Neural progenitor cell (in vitro differentiated cells): Measurements from ENCODE around the gene PSMB2. TPM values are rescaled to one million over a fixed set of nuclear protein-coding genes. Genes with fewer than 3 reads are reported as not detected.
A peak's percentile ranks its signal among the peaks of the same experiment; 100 is the strongest.

Experiments used
- DNase-seq: peaks from one replicate; pipeline ENCODE4 v3.0.0-alpha.2; 2016; ENCODE audit warnings: low spot score
- H2AFZ ChIP-seq: fragments of 200-600 bp; sonication (generic); replicated peaks from 2 replicates; pipeline ENCODE4 v1.6.1; 2016; ENCODE audit warnings: antibody characterized with exemption
- H3F3A ChIP-seq: fragments of 200-600 bp; sonication (generic); 2 replicates; pipeline ENCODE4 v1.6.1; 2016; ENCODE audit warnings: antibody characterized with exemption, low read depth
- H3K27ac ChIP-seq: fragments of 200-600 bp; sonication (generic); 2 replicates; pipeline ENCODE4 v1.5.1; 2016; ENCODE audit warnings: mild to moderate bottlenecking
- H3K27me3 ChIP-seq: fragments of 200-600 bp; sonication (generic); 2 replicates; pipeline ENCODE4 v1.6.1; 2016; ENCODE audit warnings: mild to moderate bottlenecking, moderate library complexity
- H3K36me3 ChIP-seq: fragments of 200-600 bp; sonication (generic); 2 replicates; pipeline ENCODE4 v1.5.1; 2016
- H3K4me1 ChIP-seq: fragments of 200-600 bp; sonication (generic); 2 replicates; pipeline ENCODE4 v1.6.1; 2016; ENCODE audit warnings: mixed run types
- H3K4me2 ChIP-seq: fragments of 200-600 bp; sonication (generic); 2 replicates; pipeline ENCODE4 v1.6.1; 2016
- H3K4me3 ChIP-seq: fragments of 200-600 bp; sonication (generic); 2 replicates; pipeline ENCODE4 v1.5.1; 2016
- H3K79me2 ChIP-seq: fragments of 200-600 bp; sonication (generic); 2 replicates; pipeline ENCODE4 v1.6.1; 2016; ENCODE audit warnings: low read depth
- H3K9ac ChIP-seq: fragments of 200-600 bp; sonication (generic); 2 replicates; pipeline ENCODE4 v1.6.1; 2016
- H3K9me3 ChIP-seq: fragments of 200-600 bp; sonication (generic); 2 replicates; pipeline ENCODE4 v1.5.1; 2016; ENCODE audit warnings: low read depth
- H4K20me1 ChIP-seq: fragments of 200-600 bp; sonication (generic); 2 replicates; pipeline ENCODE4 v1.6.1; 2016; ENCODE audit warnings: low read depth
- H3K27ac Mint-ChIP-seq: 3 replicates; pipeline ENCODE4 v1.8.0; 2021; ENCODE audit warnings: mixed read lengths
- H3K27me3 Mint-ChIP-seq: 2 replicates; pipeline ENCODE4 v1.8.0; 2022; ENCODE audit warnings: low read depth, mild to moderate bottlenecking, inconsistent platforms, moderate library complexity, mixed read lengths; ENCODE audit not compliant: insufficient read depth
- H3K36me3 Mint-ChIP-seq: 3 replicates; pipeline ENCODE4 v1.8.0; 2021; ENCODE audit warnings: mixed read lengths
- H3K4me1 Mint-ChIP-seq: 3 replicates; pipeline ENCODE4 v1.8.0; 2021; ENCODE audit warnings: mixed read lengths
- H3K4me3 Mint-ChIP-seq: 3 replicates; pipeline ENCODE4 v1.8.0; 2021; ENCODE audit warnings: mild to moderate bottlenecking, moderate library complexity, mixed read lengths
- H3K9me3 Mint-ChIP-seq: 3 replicates; pipeline ENCODE4 v1.8.0; 2020; ENCODE audit warnings: mixed read lengths
- CTCF ChIP-seq: fragments of 200-600 bp; sonication (generic); IDR thresholded peaks from 2 replicates; pipeline ENCODE4 v1.5.1; 2017; ENCODE audit warnings: antibody characterized with exemption, mild to moderate bottlenecking
- EZH2 ChIP-seq: fragments of 200-600 bp; sonication (generic); IDR thresholded peaks from 2 replicates; pipeline ENCODE4 v1.6.1; 2017; ENCODE audit warnings: antibody characterized with exemption, mild to moderate bottlenecking, moderate library complexity
- EZH2phosphoT487 ChIP-seq: fragments of 200-600 bp; sonication (generic); IDR thresholded peaks from 2 replicates; pipeline ENCODE4 v1.6.1; 2017; ENCODE audit warnings: antibody characterized with exemption
- total RNA-seq: library from RNA; depleted of rRNA; stranded (reverse); fragments of >200 nt; gene quantifications from 2 replicates; pipeline ENCODE4 v1.2.3, GENCODE V29; 2015; ENCODE audit warnings: low replicate concordance

The PSMB2 gene
- total RNA-seq, 1 donor from 2014 or later: 29.7 TPM

- Histone ChIP-seq H3K4me1 (no peaks in the 10 kb centered on the region), H3K36me3 (no peaks in the 10 kb centered on the region), H3K4me2 (no peak overlapping the region), H2AFZ (no peak overlapping the region), H3K79me2 (no peaks in the 10 kb centered on the region), H3F3A (no peaks in the 10 kb centered on the region), H3K9me3 (no peaks in the 10 kb centered on the region), H3K27me3 (no peaks in the 10 kb centered on the region), H3K9ac (no peak overlapping the region), H4K20me1 (no peaks in the 10 kb centered on the region), H3K4me3 (no peak overlapping the region), H3K27ac (no peak overlapping the region)
- TF ChIP-seq CTCF: no peak
- no peak for TF ChIP-seq EZH2phosphoT487
- no peak for TF ChIP-seq EZH2
- H3K36me3 Mint-ChIP-seq: peaks cover 2% of the 10 kb centered on the region
- no peak for DNase-seq
- H3K4me3 Mint-ChIP-seq: no peak overlapping the region
- H3K9me3 Mint-ChIP-seq: no peaks in the 10 kb centered on the region
- no peaks in the 10 kb centered on the region for H3K4me1 Mint-ChIP-seq
- no peak overlapping the region for H3K27ac Mint-ChIP-seq
- H3K27me3 Mint-ChIP-seq: peaks cover 4% of the 10 kb centered on the region
Observed at GRCh38 chr1:35590476-35591040, 50.8 kb downstream of the PSMB2 start.

GRCh38 chr1:35589516-35590427, 51.6 kb downstream of the PSMB2 start:
- Mint-ChIP-seq H3K36me3 (peaks cover 2% of the 10 kb centered on the region), H3K4me3 (no peak overlapping the region), H3K9me3 (no peaks in the 10 kb centered on the region), H3K27ac (peak overlapping the region; percentile 26), H3K27me3 (peaks cover 4% of the 10 kb centered on the region), H3K4me1 (no peaks in the 10 kb centered on the region)
- Histone ChIP-seq H3K27ac (no peak overlapping the region), H3F3A (no peaks in the 10 kb centered on the region), H3K9ac (no peak overlapping the region), H3K4me3 (no peak overlapping the region), H3K9me3 (no peaks in the 10 kb centered on the region), H2AFZ (no peak overlapping the region), H3K4me2 (no peak overlapping the region), H3K4me1 (no peaks in the 10 kb centered on the region), H3K79me2 (no peaks in the 10 kb centered on the region), H3K27me3 (no peaks in the 10 kb centered on the region), H3K36me3 (no peaks in the 10 kb centered on the region), H4K20me1 (no peaks in the 10 kb centered on the region)
- no peak for DNase-seq
- TF ChIP-seq CTCF (no peak), EZH2 (no peak), EZH2phosphoT487 (no peak)

DNA sequence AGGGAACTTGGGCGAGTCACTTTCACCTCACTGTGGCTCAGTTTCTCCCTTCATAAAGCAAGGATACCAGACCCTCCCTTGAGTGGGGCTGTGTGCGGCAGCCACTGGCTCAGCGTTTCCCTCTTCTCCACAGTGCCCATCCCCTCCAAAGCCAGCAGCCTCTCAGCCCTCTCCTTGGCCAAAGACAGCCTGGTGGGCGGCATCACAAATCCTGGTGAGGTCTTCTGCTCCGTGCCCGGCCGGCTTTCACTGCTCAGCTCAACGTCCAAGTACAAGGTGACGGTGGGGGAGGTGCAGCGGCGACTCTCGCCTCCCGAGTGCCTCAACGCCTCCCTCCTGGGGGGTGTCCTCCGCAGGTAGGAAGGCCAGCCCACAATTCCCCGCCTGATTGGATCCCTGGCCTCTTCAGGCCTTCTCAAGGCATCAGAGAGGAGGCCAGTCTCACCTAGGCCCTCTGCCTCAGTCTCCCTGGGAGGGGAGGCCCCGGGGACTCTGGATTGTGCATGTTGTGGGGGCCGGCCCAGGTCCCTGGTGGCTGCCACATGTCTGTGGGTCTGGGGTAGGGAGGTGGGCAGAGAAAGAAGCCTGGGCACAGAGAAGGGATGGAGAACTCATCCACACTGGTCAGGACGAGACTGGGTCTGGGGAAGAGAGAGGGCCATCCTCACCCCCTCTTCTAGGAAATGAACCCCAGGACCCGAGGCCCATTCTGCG, 53.0 kb downstream of the PSMB2 start:
- H3K36me3 ChIP-seq: no peaks in the 10 kb centered on the region
- no peaks in the 10 kb centered on the region for H3K79me2 ChIP-seq
- H3K4me1 ChIP-seq: no peaks in the 10 kb centered on the region
- no peaks in the 10 kb centered on the region for H3K9me3 Mint-ChIP-seq
- peaks cover 4% of the 10 kb centered on the region for H3K27me3 Mint-ChIP-seq
- H3K9ac ChIP-seq: no peak overlapping the region
- H3K27me3 ChIP-seq: no peaks in the 10 kb centered on the region
- H3K4me3 Mint-ChIP-seq: no peak overlapping the region
- no peak overlapping the region for H3K4me2 ChIP-seq
- no peak for TF ChIP-seq CTCF
- no peak for TF ChIP-seq EZH2
- TF ChIP-seq EZH2phosphoT487: no peak
- no peak overlapping the region for H3K27ac ChIP-seq
- H3K4me3 ChIP-seq: no peak overlapping the region
- no peak overlapping the region for H3K27ac Mint-ChIP-seq
- H3K9me3 ChIP-seq: no peaks in the 10 kb centered on the region
- H4K20me1 ChIP-seq: no peaks in the 10 kb centered on the region
- H3F3A ChIP-seq: no peaks in the 10 kb centered on the region
- no peaks in the 10 kb centered on the region for H3K4me1 Mint-ChIP-seq
- no peak overlapping the region for H2AFZ ChIP-seq
- peaks cover 2% of the 10 kb centered on the region for H3K36me3 Mint-ChIP-seq
- no peak for DNase-seq
